ENCODE results near the gene SYK. TPM values are rescaled to one million over a fixed set of nuclear protein-coding genes. Genes with fewer than 3 reads are reported as not detected.

The SYK gene
- total RNA-seq, 1 experiment from 2014 or later, result 9.0 TPM

GRCh38 chr9:90860382-90860781 lies 58.8 kb downstream of the SYK start (continued):
- TF ChIP-seq ZBTB33 (IDR thresholded peaks at IDR 0.05; ENCODE audit: extremely low read depth, insufficient replicate concordance, low read length), result no peak

- no peak overlapping the region for H3K4me3 ChIP-seq (replicated peaks in 1 of 2; ENCODE audit: low read depth in 1 of 2, low read length in 2 of 2)
- no peak overlapping the region for H3K9ac ChIP-seq (ENCODE audit: low read length)
- DNase-seq (ENCODE audit: low read depth, low spot score) (no peak), ATAC-seq (no peak)
- H3K9me2 ChIP-seq (ENCODE audit: insufficient read depth), result no peaks in the 10 kb centered on the region
- intact Hi-C loops (cut with micrococcal nuclease), result no loop called here
- H3K4me1 ChIP-seq (ENCODE audit: control insufficient read depth in 1 of 2, insufficient read depth in 2 of 2, low read length in 2 of 2), result no peaks in the 10 kb centered on the region
- no TSS peak for BruUV-seq (replicated peaks)
- H3K9me3 ChIP-seq (ENCODE audit: control insufficient read depth in 1 of 2, insufficient read depth in 1 of 2, low read depth in 1 of 2, low read length in 2 of 2), result no peaks in the 10 kb centered on the region
- H3K27ac ChIP-seq (ENCODE audit: low read depth, low read length), result no peak overlapping the region
- no peak overlapping the region for H2AFZ ChIP-seq (ENCODE audit: low read depth, low read length, poor library complexity, severe bottlenecking)
- H3K4me2 ChIP-seq (ENCODE audit: low read length), result no peak overlapping the region
- TF ChIP-seq ZFX (IDR thresholded peaks at IDR 0.05), result no peak
- no peak for TF ChIP-seq TCF7L2 (IDR thresholded peaks at IDR 0.05; ENCODE audit: borderline replicate concordance, extremely low read depth, insufficient read depth, insufficient read length)
- TF ChIP-seq ELF1 (IDR thresholded peaks at IDR 0.05; ENCODE audit: borderline replicate concordance, low read depth), result no peak
- no peak for TF ChIP-seq EZH2 (IDR thresholded peaks at IDR 0.05)
- TF ChIP-seq EGR1 (IDR thresholded peaks at IDR 0.05; ENCODE audit: low read depth), result no peak
- no peak for TF ChIP-seq CTCF (IDR thresholded peaks at IDR 0.05 in 2 of 3, conservative IDR thresholded peaks at IDR 0.05 in 1 of 3; ENCODE audit: borderline replicate concordance in 1 of 3, insufficient read depth in 1 of 3, low read depth in 2 of 3, low read length in 2 of 3)
- no peak for TF ChIP-seq RAD21 (IDR thresholded peaks at IDR 0.05; ENCODE audit: low read depth)
- no peak for TF ChIP-seq ATF3 (IDR thresholded peaks at IDR 0.05)
- TF ChIP-seq ZNF274 (IDR thresholded peaks at IDR 0.05; ENCODE audit: low read depth, low read length), result no peak
- H3K36me3 ChIP-seq (ENCODE audit: control insufficient read depth in 1 of 2, insufficient read depth in 2 of 2, low read length in 2 of 2), result no peaks in the 10 kb centered on the region
- H4K20me1 ChIP-seq (ENCODE audit: insufficient read depth), result no peaks in the 10 kb centered on the region
- RAD21 ChIA-PET (ENCODE audit: low non-redundant PET in 1 of 2, low total read pairs in 2 of 2, uncharacterized antibody in 2 of 2, unreplicated experiment in 2 of 2), result interaction anchor here in 1 of 2 experiments (0.6 kb wide), 1 partner anchor 902 kb away, joined by 3 read pairs; no protein-coding TSS in a partner anchor
- CTCF ChIA-PET, result no interaction called here
- no peaks in the 10 kb centered on the region for H3K27me3 ChIP-seq (ENCODE audit: insufficient read depth, low read length)
- H3K79me2 ChIP-seq (ENCODE audit: insufficient read depth, low read length), result no peaks in the 10 kb centered on the region
- POLR2A ChIA-PET, result no interaction called here
These were observed 59.2 kb downstream of the SYK start for GRCh38 chr9:90860826-90861225.

All from HCT116 (cell line).